ENCODE data around the gene DSCAML1. TPM values are rescaled to one million over a fixed set of nuclear protein-coding genes. Genes with fewer than 3 reads are reported as not detected.

DSCAML1 gene
- total RNA-seq, 2 donors from 2014 or later: 0.21 to 0.41 TPM

GRCh38 chr11:117480221-117480620 lies 316.8 kb downstream of the DSCAML1 start:
- no peaks in the 10 kb centered on the region for H3K27me3 ChIP-seq (replicated peaks; ENCODE audit: insufficient read depth)
- no peak for DNase-seq (ENCODE audit: low spot score)
- no peak overlapping the region for H3K4me3 ChIP-seq
- H3K36me3 ChIP-seq: no peaks in the 10 kb centered on the region
- H3K27ac ChIP-seq: no peak overlapping the region
- no peaks in the 10 kb centered on the region for H3K9me3 ChIP-seq
- H3K4me1 ChIP-seq (ENCODE audit: control insufficient read depth in 1 of 2, low read depth in 2 of 2): no peaks in the 10 kb centered on the region
- TF ChIP-seq CTCF (IDR thresholded peaks at IDR 0.05): no peak
- ATAC-seq (ENCODE audit: insufficient number of reproducible peaks, low FRiP score, low read depth): no peak

- Histone ChIP-seq H3K36me3 (no peaks in the 10 kb centered on the region), H3K4me1 (ENCODE audit: control insufficient read depth in 1 of 2, low read depth in 2 of 2) (no peaks in the 10 kb centered on the region), H3K9me3 (no peaks in the 10 kb centered on the region), H3K27me3 (replicated peaks; ENCODE audit: insufficient read depth) (no peaks in the 10 kb centered on the region), H3K27ac (no peak overlapping the region), H3K4me3 (no peak overlapping the region)
- ATAC-seq (ENCODE audit: insufficient number of reproducible peaks, low FRiP score, low read depth) (no peak), DNase-seq (ENCODE audit: low spot score) (no peak)
- no peak for TF ChIP-seq CTCF (IDR thresholded peaks at IDR 0.05)
Observed at GRCh38 chr11:117479372-117479771, 317.6 kb downstream of the DSCAML1 start.

- DNase-seq (ENCODE audit: low spot score) (no peak), ATAC-seq (ENCODE audit: insufficient number of reproducible peaks, low FRiP score, low read depth) (no peak)
- Histone ChIP-seq H3K36me3 (no peaks in the 10 kb centered on the region), H3K27me3 (replicated peaks; ENCODE audit: insufficient read depth) (no peaks in the 10 kb centered on the region), H3K9me3 (no peaks in the 10 kb centered on the region), H3K27ac (no peak overlapping the region), H3K4me3 (no peak overlapping the region), H3K4me1 (ENCODE audit: control insufficient read depth in 1 of 2, low read depth in 2 of 2) (no peaks in the 10 kb centered on the region)
- TF ChIP-seq CTCF (IDR thresholded peaks at IDR 0.05): no peak
Observed at GRCh38 chr11:117478926-117479325, 318.1 kb downstream of the DSCAML1 start.

GRCh38 chr11:117478126-117478860 lies 318.7 kb downstream of the DSCAML1 start:
- Histone ChIP-seq H3K9me3 (no peaks in the 10 kb centered on the region), H3K4me3 (no peak overlapping the region), H3K27me3 (replicated peaks; ENCODE audit: insufficient read depth) (no peaks in the 10 kb centered on the region), H3K36me3 (no peaks in the 10 kb centered on the region), H3K27ac (no peak overlapping the region), H3K4me1 (ENCODE audit: control insufficient read depth in 1 of 2, low read depth in 2 of 2) (no peaks in the 10 kb centered on the region)
- TF ChIP-seq CTCF (IDR thresholded peaks at IDR 0.05): no peak
- ATAC-seq (ENCODE audit: insufficient number of reproducible peaks, low FRiP score, low read depth) (no peak), DNase-seq (ENCODE audit: low spot score) (no peak)

GRCh38 chr11:117477721-117478120 lies 319.3 kb downstream of the DSCAML1 start:
- H3K27ac ChIP-seq: no peak overlapping the region
- DNase-seq (ENCODE audit: low spot score): no peak
- TF ChIP-seq CTCF (IDR thresholded peaks at IDR 0.05): no peak
- H3K4me1 ChIP-seq (ENCODE audit: control insufficient read depth in 1 of 2, low read depth in 2 of 2): no peaks in the 10 kb centered on the region
- H3K36me3 ChIP-seq: no peaks in the 10 kb centered on the region
- ATAC-seq (ENCODE audit: insufficient number of reproducible peaks, low FRiP score, low read depth): no peak
- no peaks in the 10 kb centered on the region for H3K9me3 ChIP-seq
- no peak overlapping the region for H3K4me3 ChIP-seq
- H3K27me3 ChIP-seq (replicated peaks; ENCODE audit: insufficient read depth): no peaks in the 10 kb centered on the region

Data from thoracic aorta (tissue), 2 donors.